ENCODE data around the gene EML1. TPM values are rescaled to one million over a fixed set of nuclear protein-coding genes. Genes with fewer than 3 reads are reported as not detected.
"Not testable (repeated sequence)": the region's sequence is repeated elsewhere in the genome, so short reads cannot be mapped to it uniquely, and the experiment has no call there.

Gene EML1
- total RNA-seq, 1 experiment from 2014 or later: 7.2 TPM

DNA sequence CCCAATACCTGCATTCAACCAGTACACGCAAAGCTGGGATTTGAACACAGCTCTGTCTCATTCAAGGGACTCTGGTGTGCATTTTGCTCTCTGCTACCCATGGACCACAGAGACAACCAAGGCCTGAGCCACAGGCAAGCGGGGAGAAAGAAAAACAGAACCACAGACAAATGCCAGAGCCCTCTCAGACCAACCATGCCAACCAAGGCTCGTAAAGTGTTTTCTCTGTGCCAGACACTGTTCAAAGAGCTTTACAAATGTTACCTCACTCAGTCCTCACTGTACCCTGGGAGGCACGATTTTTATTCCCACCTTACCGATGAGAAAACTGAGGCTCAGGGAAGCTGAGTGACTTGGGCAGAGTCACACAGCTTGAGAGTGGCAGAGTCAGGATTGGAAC, 32.4 kb upstream of the EML1 start:
- Mint-ChIP-seq H3K27me3 (ENCODE audit: insufficient read depth, unreplicated experiment) (peaks cover 5% of the 10 kb centered on the region), H3K9me3 (ENCODE audit: unreplicated experiment) (no peaks in the 10 kb centered on the region), H3K4me1 (ENCODE audit: low read depth, unreplicated experiment) (no peaks in the 10 kb centered on the region), H3K27ac (ENCODE audit: unreplicated experiment) (no peak overlapping the region), H3K36me3 (ENCODE audit: insufficient read depth, unreplicated experiment) (no peaks in the 10 kb centered on the region), H3K4me3 (ENCODE audit: unreplicated experiment) (no peak overlapping the region)
- H3K36me3 ChIP-seq (ENCODE audit: control insufficient read depth, insufficient read depth, low read length): no peaks in the 10 kb centered on the region
- TF ChIP-seq, protein P1, sequence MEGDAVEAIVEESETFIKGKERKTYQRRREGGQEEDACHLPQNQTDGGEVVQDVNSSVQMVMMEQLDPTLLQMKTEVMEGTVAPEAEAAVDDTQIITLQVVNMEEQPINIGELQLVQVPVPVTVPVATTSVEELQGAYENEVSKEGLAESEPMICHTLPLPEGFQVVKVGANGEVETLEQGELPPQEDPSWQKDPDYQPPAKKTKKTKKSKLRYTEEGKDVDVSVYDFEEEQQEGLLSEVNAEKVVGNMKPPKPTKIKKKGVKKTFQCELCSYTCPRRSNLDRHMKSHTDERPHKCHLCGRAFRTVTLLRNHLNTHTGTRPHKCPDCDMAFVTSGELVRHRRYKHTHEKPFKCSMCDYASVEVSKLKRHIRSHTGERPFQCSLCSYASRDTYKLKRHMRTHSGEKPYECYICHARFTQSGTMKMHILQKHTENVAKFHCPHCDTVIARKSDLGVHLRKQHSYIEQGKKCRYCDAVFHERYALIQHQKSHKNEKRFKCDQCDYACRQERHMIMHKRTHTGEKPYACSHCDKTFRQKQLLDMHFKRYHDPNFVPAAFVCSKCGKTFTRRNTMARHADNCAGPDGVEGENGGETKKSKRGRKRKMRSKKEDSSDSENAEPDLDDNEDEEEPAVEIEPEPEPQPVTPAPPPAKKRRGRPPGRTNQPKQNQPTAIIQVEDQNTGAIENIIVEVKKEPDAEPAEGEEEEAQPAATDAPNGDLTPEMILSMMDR (IDR thresholded peaks at IDR 0.05; ENCODE audit: insufficient read depth in 1 of 2, low read depth in 1 of 2, low read length in 1 of 2, severe bottlenecking in 1 of 2, unreplicated experiment in 1 of 2): no peak
- H3K4me3 ChIP-seq (ENCODE audit: low read depth, low read length): no peak overlapping the region
- no peaks in the 10 kb centered on the region for H3K27me3 ChIP-seq (replicated peaks; ENCODE audit: control insufficient read depth, insufficient read depth, low read length)
- no peak for DNase-seq
- no peaks in the 10 kb centered on the region for H3K9me3 ChIP-seq
- POLR2A ChIA-PET: no interaction called here
- CTCF ChIA-PET: no interaction called here
- intact Hi-C loops (cut with micrococcal nuclease; ENCODE audit: unreplicated experiment): no loop called here
- BruUV-seq (replicated peaks): no TSS peak
- no peaks in the 10 kb centered on the region for H3K4me1 ChIP-seq

GRCh38 chr14:99762911-99763310, 30.3 kb upstream of the EML1 start:
- H3K4me3 Mint-ChIP-seq (ENCODE audit: unreplicated experiment); DNase-seq; H3K4me3 ChIP-seq (ENCODE audit: low read depth, low read length); H3K4me1 ChIP-seq; BruUV-seq (replicated peaks); H3K36me3 ChIP-seq (ENCODE audit: control insufficient read depth, insufficient read depth, low read length); H3K9me3 Mint-ChIP-seq (ENCODE audit: unreplicated experiment); POLR2A ChIA-PET; H3K27me3 Mint-ChIP-seq (ENCODE audit: insufficient read depth, unreplicated experiment); H3K9me3 ChIP-seq; CTCF ChIA-PET; H3K27me3 ChIP-seq (replicated peaks; ENCODE audit: control insufficient read depth, insufficient read depth, low read length); H3K36me3 Mint-ChIP-seq (ENCODE audit: insufficient read depth, unreplicated experiment); H3K4me1 Mint-ChIP-seq (ENCODE audit: low read depth, unreplicated experiment); H3K27ac Mint-ChIP-seq (ENCODE audit: unreplicated experiment); intact Hi-C loops (cut with micrococcal nuclease; ENCODE audit: unreplicated experiment): not testable (repeated sequence)

GRCh38 chr14:99763527-99764221, 29.5 kb upstream of the EML1 start:
- Mint-ChIP-seq H3K4me1 (ENCODE audit: low read depth, unreplicated experiment) (no peaks in the 10 kb centered on the region), H3K27ac (ENCODE audit: unreplicated experiment) (no peak overlapping the region), H3K4me3 (ENCODE audit: unreplicated experiment) (no peak overlapping the region), H3K36me3 (ENCODE audit: insufficient read depth, unreplicated experiment) (no peaks in the 10 kb centered on the region), H3K9me3 (ENCODE audit: unreplicated experiment) (no peaks in the 10 kb centered on the region), H3K27me3 (ENCODE audit: insufficient read depth, unreplicated experiment) (peaks cover 5% of the 10 kb centered on the region)
- Histone ChIP-seq H3K36me3 (ENCODE audit: control insufficient read depth, insufficient read depth, low read length) (no peaks in the 10 kb centered on the region), H3K9me3 (no peaks in the 10 kb centered on the region), H3K4me3 (ENCODE audit: low read depth, low read length) (no peak overlapping the region), H3K4me1 (no peaks in the 10 kb centered on the region), H3K27me3 (replicated peaks; ENCODE audit: control insufficient read depth, insufficient read depth, low read length) (no peaks in the 10 kb centered on the region)
- CTCF ChIA-PET: no interaction called here
- no TSS peak for BruUV-seq (replicated peaks)
- TF ChIP-seq, protein P1 (IDR thresholded peaks at IDR 0.05; ENCODE audit: insufficient read depth in 1 of 2, low read depth in 1 of 2, low read length in 1 of 2, severe bottlenecking in 1 of 2, unreplicated experiment in 1 of 2): no peak
- POLR2A ChIA-PET: no interaction called here
- intact Hi-C loops (cut with micrococcal nuclease; ENCODE audit: unreplicated experiment): no loop called here
- no peak for DNase-seq
